DND-41 (cell line): ENCODE data around the gene EXOC3L1.

ENCODE experiments used
- CTCF ChIP-seq: IDR thresholded peaks from 2 replicates; pipeline ENCODE4 v1.5.1; 2012; ENCODE audit warnings: borderline replicate concordance, low read length, moderate library complexity, mild to moderate bottlenecking; ENCODE audit not compliant: poor library complexity, severe bottlenecking; ENCODE audit errors: extremely low read depth
- EZH2 ChIP-seq: IDR thresholded peaks from 3 replicates; pipeline ENCODE4 v1.6.1; 2012; ENCODE audit warnings: borderline replicate concordance, low read depth, mild to moderate bottlenecking, moderate library complexity, low read length, inconsistent platforms; ENCODE audit not compliant: severe bottlenecking

- TF ChIP-seq CTCF = peak; percentile 94
- no peak for TF ChIP-seq EZH2
Measured at GRCh38 chr16:67155295-67156142, 34.4 kb downstream of the EXOC3L1 start.
